HG02885 (cell line): ENCODE results near the gene KRTAP9-7.

Source experiments
- ATAC-seq: cut with Tn5 transposase; IDR thresholded peaks from one replicate; pipeline ENCODE4 v1.9.1; 2021; ENCODE audit warnings: mild to moderate bottlenecking; ENCODE audit not compliant: unreplicated experiment, poor library complexity

The KRTAP9-7 gene

GRCh38 chr17:41315814-41316445 is 40.4 kb downstream of the KRTAP9-7 start:
- ATAC-seq = no peak

DNA sequence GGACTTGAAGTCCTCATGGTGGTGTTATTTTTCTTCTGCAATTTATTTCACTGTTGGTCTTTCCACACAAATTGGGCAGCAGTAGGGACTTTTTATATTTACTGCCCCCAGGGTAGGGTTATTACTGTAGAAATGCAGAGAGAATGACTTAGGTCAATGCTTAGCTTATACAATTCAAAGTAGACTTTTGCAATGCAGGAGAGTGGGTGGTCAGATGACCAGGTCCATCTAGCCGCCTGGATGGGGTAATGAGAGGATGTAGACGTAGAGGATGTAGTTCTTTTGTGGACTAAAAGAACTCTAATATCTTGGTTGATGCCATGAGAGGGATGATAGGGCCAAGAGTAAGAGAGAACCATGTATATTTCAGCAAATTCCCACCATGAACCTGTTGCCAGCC is 42.7 kb downstream of the KRTAP9-7 start:
- ATAC-seq = no peak

DNA sequence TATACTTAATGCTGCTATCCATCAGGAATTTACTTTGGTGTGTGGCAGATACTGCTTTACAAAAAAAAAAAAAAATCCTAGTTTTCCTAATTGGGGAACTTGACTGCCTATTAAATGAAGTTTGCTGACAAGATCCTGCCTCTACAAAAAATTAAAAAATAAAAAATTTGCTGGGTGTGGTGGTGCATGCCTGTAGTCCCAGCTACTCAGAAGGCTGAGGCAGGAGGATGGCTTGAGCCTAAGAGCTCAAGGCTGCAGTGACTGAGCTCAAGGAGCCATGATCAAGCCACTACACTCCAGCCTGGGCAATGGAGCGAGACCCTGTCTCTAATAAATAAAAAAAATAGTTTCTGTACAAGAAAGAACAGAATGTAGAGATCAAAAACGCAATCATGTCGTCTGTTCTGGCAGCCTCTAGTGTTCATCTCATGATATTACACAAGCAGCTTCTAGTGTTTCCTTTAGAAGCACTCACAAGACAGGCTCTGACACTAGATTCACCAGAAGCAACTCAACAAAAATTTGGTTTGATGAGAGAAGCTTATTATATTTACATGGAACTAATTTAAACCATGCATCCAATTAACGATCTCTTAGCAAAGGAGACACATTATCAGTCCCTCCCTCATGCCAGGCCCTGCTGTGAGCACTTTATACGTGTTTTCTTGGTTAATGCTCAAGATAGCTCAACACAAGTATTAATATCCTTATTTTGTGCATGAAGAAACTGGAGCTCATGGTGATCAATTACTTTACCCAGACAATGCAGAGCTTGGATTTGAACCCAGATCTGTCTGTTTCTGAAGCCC is 46.8 kb downstream of the KRTAP9-7 start:
- ATAC-seq = no peak

DNA sequence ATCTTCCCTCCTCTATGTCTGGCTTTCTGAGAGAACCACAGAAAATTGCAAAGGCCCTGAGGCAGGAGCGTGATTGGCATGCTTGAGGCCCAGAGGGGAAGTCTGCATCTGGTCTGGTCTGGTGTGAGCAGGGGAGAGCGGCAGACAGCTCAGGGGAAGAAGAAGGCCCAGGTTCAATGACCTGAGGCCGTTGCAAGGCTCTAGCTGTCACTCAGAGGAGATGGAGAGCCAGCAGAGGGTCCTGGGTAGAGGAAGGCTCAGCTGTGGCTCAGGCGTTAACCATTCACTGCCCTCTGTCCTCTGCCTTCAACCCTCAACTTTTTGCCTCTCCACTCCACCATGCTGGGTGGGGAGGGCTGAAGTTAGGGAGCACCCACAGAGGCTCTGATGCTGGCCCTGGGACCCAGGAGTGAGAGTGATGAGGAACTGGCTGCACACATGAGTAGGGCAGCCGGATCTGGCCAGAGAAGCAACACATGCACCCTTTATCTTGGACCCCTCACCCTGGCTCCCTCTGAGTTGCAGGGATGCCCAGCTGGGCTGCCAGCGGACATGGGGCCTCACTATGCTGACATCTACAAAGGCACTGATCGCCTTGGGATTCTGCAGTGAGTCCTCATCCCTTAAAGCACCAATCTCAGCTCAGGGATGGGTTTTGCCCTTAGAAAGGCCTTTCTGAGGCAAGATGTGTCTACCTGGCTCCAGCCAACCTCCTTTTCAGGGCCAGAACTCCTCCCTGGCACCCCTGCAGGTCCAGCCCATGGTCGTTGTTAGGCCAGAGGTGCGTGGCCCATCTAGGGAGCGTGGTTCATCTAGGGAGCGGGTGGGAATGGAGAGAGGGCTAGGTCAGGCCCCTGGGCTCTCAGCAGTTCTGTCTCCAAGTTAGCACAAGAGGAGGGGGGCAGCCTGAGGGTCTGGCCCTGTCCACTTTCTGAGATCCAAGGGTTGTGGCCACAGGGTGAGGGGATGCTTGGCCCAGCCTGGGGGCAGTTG is 47.7 kb downstream of the KRTAP9-7 start:
- no peak for ATAC-seq

GRCh38 chr17:41324180-41325075 is 48.9 kb downstream of the KRTAP9-7 start:
- no peak for ATAC-seq

GRCh38 chr17:41325126-41325525 is 49.6 kb downstream of the KRTAP9-7 start:
- no peak for ATAC-seq

DNA sequence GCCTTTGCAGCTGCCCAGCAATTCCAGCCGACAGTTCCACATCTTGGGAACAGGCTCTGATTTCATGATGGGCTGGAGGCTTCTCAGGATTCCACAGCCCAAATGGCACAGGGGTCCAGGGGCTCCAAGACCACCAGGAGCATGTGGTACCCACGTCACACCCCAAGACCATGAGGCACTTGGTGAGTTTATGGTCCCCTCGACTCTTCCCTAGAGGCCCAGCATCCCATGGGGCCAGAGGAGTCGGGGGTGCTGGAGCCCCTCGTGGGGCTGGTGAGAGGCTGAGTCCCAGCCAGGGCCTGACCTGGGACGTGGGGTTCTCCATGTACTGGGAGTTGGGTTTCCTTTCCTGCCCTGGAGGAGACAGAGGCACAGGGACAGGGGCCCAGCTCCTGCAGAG is 50.1 kb downstream of the KRTAP9-7 start:
- no peak for ATAC-seq
